BE2C (cell line): Measurements from ENCODE around the gene JUP. TPM values are rescaled to one million over a fixed set of nuclear protein-coding genes. Genes with fewer than 3 reads are reported as not detected.
A peak's percentile ranks its signal among the peaks of the same experiment; 100 is the strongest.
"Not testable (repeated sequence)": the region's sequence is repeated elsewhere in the genome, so short reads cannot be mapped to it uniquely, and the experiment has no call there.

Experiments
- DNase-seq: peaks from one replicate; pipeline ENCODE4 v3.0.0-alpha.2; 2020
- H3K27me3 ChIP-seq: fragments of 250-450 bp; sonication (Bioruptor Pico); 2 replicates; pipeline ENCODE4 v1.5.1; 2020; ENCODE audit warnings: mild to moderate bottlenecking
- H3K36me3 ChIP-seq: fragments of 250-450 bp; sonication (Bioruptor Pico); 2 replicates; pipeline ENCODE4 v1.5.1; 2020; ENCODE audit warnings: mild to moderate bottlenecking
- H3K4me1 ChIP-seq: fragments of 250-450 bp; sonication (Bioruptor Pico); 2 replicates; pipeline ENCODE4 v1.5.1; 2020
- H3K4me3 ChIP-seq: 2 replicates; pipeline ENCODE4 v1.5.1; 2011; ENCODE audit warnings: low read depth, low read length
- H3K9me3 ChIP-seq: fragments of 250-450 bp; sonication (Bioruptor Pico); 2 replicates; pipeline ENCODE4 v1.5.1; 2020
- CTCF ChIP-seq: IDR thresholded peaks from 2 replicates; pipeline ENCODE4 v1.5.1; 2012; ENCODE audit warnings: mild to moderate bottlenecking, low read depth, low read length
- polyA plus RNA-seq: library from polyadenylated mRNA; unstranded; fragments of >200 nt; gene quantifications from one replicate; pipeline ENCODE4 v1.2.1, GENCODE V29; 2012; ENCODE audit warnings: low read depth, missing spikeins; ENCODE audit not compliant: insufficient read length, insufficient read depth

Gene JUP
- polyA plus RNA-seq, result 267 TPM

- DNase-seq, result peak; percentile 100
- peaks cover 7% of the 10 kb centered on the region for H3K4me1 ChIP-seq
- H3K9me3 ChIP-seq, result no peaks in the 10 kb centered on the region
- peak within 1 kb of the TSS; percentile 61 for H3K4me3 ChIP-seq
- H3K27me3 ChIP-seq, result no peaks in the 10 kb centered on the region
- H3K36me3 ChIP-seq, result no peaks in the 10 kb centered on the region
- TF ChIP-seq CTCF, result peak; percentile 46
These were observed at the start of gene JUP for GRCh38 chr17:41786227-41787020. Gene JUP, minus strand, starts transcription at chr17:41786711. Its CDS starts 14,857 bp downstream, at chr17:41771854.

GRCh38 chr17:41835800-41836549 is 49.5 kb upstream of the JUP start, which contains the start of gene NT5C3B:
Gene NT5C3B, minus strand, starts transcription at chr17:41836232. Its CDS starts 39 bp downstream, at chr17:41836193.
- peaks cover 4% of the 10 kb centered on the region; the same call in 1 of the 2 replicates for H3K4me1 ChIP-seq
- DNase-seq, result peak; percentile 81
- peaks cover 25% of the 10 kb centered on the region for H3K36me3 ChIP-seq
- no peaks in the 10 kb centered on the region for H3K9me3 ChIP-seq
- TF ChIP-seq CTCF, result no peak
- H3K27me3 ChIP-seq, result no peaks in the 10 kb centered on the region
- peak within 1 kb of the TSS; percentile 86 for H3K4me3 ChIP-seq

GRCh38 chr17:41835214-41835799 is 48.8 kb upstream of the JUP start:
- no peaks in the 10 kb centered on the region for H3K27me3 ChIP-seq
- no peak for DNase-seq
- peak overlapping the region; percentile 86 for H3K4me3 ChIP-seq
- no peak for TF ChIP-seq CTCF
- peaks cover 32% of the 10 kb centered on the region for H3K36me3 ChIP-seq
- H3K9me3 ChIP-seq, result no peaks in the 10 kb centered on the region
- peaks cover 4% of the 10 kb centered on the region; the same call in 1 of the 2 replicates for H3K4me1 ChIP-seq

- not testable (repeated sequence) for H3K27me3 ChIP-seq, H3K4me1 ChIP-seq, H3K4me3 ChIP-seq, H3K9me3 ChIP-seq, DNase-seq
- H3K36me3 ChIP-seq, result peaks cover 62% of the 10 kb centered on the region
These were observed 43.5 kb upstream of the JUP start for GRCh38 chr17:41829961-41830360.

GRCh38 chr17:41825175-41825845 is 38.8 kb upstream of the JUP start:
- DNase-seq, result no peak
- H3K9me3 ChIP-seq, result no peaks in the 10 kb centered on the region
- TF ChIP-seq CTCF, result no peak
- H3K4me1 ChIP-seq, result no peaks in the 10 kb centered on the region
- peaks cover 51% of the 10 kb centered on the region for H3K36me3 ChIP-seq
- H3K27me3 ChIP-seq, result no peaks in the 10 kb centered on the region
- no peak overlapping the region for H3K4me3 ChIP-seq

- H3K36me3 ChIP-seq, result peaks cover 51% of the 10 kb centered on the region
- TF ChIP-seq CTCF, result no peak
- no peak for DNase-seq
- no peaks in the 10 kb centered on the region for H3K4me1 ChIP-seq
- no peak overlapping the region for H3K4me3 ChIP-seq
- H3K9me3 ChIP-seq, result no peaks in the 10 kb centered on the region
- H3K27me3 ChIP-seq, result no peaks in the 10 kb centered on the region
These were observed 37.6 kb upstream of the JUP start for GRCh38 chr17:41824086-41824485.
